WI38 (cell line): ENCODE data around the gene HCAR1.

ENCODE experiments used
- H3K4me3 ChIP-seq: 2 replicates; pipeline ENCODE4 v1.5.1; 2011; ENCODE audit warnings: low read depth, mild to moderate bottlenecking, control low read depth, low read length
- TF ChIP-seq, protein P1 (sequence below): IDR thresholded peaks from 2 replicates; pipeline ENCODE4 v1.5.1; 2012; ENCODE audit warnings: low read depth, mild to moderate bottlenecking, control low read depth, low read length

Gene HCAR1

DNA sequence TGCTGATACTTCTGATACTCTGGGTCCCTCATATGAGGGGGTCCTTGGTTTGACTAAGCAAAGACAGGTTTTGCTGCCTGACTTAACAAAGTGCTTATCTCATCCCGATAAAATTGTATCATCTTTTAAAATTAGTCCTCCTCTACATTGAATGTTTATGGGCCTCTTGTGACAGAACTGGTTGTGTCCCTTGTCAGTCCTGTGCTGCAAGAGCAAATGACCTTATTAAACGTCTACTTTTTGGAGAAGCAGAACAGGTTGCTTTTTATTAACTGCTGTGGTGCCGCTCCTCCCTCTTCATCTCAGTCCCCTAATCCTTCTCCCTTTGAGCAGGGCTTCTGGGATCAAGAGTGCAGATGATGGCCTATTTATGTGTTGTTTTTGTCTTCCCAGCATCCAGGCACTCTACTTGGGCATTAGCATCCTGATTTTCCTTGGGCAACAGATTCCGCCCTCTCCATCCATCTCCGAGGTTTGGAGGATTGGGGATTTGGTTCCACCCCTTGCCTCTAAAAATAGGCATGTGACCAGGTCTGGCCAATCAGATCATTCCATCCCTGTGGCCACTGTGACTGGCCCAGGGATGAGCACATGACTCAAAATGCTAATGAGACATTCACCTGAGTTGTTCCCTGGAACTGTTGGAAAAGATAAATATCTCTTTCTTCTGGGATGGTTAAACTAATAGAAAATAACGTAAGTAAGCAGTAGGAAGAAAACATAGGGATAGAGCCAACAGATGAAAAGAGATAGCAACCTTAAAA is 19.1 kb upstream of the HCAR1 start:
- TF ChIP-seq, protein P1, sequence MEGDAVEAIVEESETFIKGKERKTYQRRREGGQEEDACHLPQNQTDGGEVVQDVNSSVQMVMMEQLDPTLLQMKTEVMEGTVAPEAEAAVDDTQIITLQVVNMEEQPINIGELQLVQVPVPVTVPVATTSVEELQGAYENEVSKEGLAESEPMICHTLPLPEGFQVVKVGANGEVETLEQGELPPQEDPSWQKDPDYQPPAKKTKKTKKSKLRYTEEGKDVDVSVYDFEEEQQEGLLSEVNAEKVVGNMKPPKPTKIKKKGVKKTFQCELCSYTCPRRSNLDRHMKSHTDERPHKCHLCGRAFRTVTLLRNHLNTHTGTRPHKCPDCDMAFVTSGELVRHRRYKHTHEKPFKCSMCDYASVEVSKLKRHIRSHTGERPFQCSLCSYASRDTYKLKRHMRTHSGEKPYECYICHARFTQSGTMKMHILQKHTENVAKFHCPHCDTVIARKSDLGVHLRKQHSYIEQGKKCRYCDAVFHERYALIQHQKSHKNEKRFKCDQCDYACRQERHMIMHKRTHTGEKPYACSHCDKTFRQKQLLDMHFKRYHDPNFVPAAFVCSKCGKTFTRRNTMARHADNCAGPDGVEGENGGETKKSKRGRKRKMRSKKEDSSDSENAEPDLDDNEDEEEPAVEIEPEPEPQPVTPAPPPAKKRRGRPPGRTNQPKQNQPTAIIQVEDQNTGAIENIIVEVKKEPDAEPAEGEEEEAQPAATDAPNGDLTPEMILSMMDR: no peak
- H3K4me3 ChIP-seq: no peak overlapping the region

DNA sequence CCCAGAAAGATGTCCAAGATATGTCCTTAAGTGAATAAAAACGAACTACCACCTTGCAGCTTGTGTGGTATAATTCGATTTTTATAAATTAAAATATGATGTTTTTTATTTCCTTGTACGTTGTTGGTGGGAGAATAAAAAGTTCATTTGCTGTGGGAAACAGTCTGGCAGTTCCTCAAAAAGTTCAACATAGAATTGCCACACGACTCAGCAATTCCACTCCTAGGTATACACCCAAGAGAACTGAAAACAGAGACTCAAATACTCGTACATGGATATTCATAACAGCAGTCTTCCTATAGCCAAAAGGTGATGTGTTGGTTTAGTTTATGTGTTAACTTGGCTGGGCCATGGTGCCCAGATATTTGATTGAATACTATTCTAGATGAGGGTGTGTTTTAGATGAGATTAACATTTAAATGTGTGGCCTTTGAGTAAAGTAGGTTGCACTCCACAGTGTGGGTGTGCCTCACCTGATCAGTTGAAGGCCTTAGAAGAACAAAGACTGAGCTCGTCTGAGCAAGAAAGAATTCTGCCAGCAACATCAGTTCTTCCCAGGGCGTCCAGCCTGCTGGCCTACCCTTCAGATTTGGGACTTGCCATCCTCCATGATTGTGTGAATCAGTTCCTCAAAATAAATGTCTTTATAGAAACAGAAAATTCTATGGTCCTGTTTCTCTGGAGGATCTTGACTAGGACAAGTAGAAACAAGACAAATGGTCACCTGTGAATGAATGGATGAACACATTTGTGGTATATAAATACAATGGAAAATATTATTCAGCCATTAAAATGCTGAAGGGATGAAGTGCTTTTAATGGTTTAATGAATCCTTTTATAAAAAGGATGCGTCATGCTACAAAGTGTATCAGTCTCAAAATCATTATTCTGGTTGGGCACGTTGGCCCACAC is 16.8 kb upstream of the HCAR1 start:
- TF ChIP-seq, protein P1: no peak
- no peak overlapping the region for H3K4me3 ChIP-seq

DNA sequence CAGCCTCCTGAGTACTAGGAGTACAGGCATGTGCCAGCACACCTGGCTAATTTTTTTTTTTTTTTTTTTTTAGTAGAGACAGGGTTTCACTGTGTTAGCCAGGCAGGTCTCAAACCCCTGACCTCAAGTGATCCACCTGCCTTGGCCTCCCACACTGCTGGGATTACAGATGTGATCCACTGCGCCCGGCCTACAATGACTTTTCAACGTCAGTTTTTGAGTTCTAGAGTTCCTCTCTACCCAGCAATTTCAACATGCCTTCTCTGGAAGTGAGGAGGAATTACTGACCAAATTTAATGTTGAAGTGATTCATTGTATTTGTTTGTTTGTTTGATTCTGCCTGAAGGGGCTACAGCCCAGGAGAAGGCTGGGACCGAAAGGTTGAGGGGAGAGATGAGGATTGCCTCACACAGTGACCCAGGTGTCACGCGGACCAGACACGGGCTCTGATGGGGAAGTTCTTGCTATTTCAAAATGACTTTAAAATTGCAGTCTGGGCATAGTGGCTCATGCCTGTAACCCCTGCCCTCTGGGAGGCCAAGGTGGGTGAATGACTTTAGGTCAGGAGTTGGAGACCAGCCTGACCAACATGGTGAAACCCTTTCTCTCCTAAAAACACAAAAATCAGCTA is 13.4 kb upstream of the HCAR1 start:
- TF ChIP-seq, protein P1: no peak

DNA sequence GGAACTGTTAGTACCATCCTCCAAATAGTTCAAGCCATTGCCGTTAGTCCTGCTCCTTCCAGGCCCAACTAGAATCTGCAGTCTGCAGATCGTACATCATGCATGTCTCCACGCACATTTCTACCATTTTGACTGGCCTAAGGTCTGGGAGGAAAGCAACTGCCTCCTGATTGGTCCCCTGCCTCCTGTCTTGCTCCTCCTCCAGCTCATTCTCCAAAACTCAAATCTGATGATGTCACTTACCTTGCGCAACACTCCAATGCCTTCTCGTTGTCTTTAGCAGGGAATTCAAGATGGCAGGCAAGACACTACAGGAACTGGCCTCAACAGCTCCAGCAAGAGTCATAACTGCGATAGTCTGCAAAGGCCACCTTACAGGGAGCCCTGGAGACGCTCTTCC is 9.7 kb upstream of the HCAR1 start:
- H3K4me3 ChIP-seq: no peak overlapping the region
- TF ChIP-seq, protein P1: no peak

More for the DNA sequence above, 13.4 kb upstream of the HCAR1 start:
- no peak overlapping the region for H3K4me3 ChIP-seq

DNA sequence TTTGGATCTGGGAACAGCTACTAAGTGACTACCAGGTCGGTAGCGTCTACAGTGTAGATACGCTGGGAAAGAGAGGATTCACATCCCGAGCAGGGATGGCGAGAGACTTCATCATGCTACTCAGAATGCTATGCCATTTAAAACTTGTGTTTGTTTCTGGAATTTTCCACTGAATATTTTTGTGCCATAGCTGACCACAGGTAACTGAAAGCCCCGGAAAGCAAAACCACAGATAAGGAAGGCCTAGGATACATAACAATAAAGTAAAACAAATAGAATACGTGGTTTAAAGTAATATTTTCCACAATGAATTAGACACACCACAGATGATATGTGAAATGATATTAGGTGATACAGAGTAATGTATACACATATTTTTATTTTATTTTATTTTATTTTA is 7.9 kb upstream of the HCAR1 start:
- TF ChIP-seq, protein P1: no peak

DNA sequence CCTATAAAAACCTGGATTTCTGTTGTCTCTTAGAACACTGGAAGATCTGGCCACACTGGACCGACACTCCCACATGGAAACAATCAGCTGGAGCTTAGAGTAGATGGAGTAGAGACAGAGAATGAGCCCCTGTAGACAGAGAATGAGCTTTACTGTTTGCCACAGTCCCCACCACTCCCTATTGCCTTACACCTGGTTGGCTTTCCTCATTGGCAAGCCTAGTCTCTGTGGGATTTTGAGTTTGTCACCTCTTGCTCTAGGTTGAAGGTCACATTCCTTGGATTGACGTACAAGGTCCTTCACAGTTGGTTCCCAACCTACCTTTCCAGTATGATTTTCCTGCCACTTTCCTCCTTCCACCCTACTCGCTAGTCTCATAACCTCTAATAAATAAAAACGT is 2.0 kb upstream of the HCAR1 start:
- TF ChIP-seq, protein P1: no peak
- H3K4me3 ChIP-seq: no peak overlapping the region

More for the DNA sequence above, 7.9 kb upstream of the HCAR1 start:
- H3K4me3 ChIP-seq: no peak overlapping the region

DNA sequence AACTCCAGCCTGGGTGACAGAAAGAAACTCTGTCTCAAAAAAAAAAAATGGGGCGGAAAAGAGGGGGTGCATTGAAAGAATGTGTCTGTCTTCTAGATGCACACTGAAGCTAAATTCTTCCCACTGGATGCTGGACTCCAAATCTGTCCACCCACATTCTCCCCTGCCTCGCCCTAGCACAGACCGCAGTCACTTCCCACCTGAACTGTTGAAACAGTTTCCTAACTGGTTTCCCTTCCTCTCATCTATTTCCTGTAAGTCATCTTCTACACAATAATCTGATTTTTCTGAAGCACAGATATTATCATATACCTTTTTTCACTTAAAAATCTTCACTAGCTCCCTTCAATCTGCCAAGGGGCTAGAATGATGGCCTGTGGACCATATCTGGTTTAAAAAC is 1.5 kb upstream of the HCAR1 start:
- H3K4me3 ChIP-seq: no peak overlapping the region
- TF ChIP-seq, protein P1: no peak
